Naive thymus-derived CD8-positive, alpha-beta T cell (primary cell): ENCODE results near the gene PCNX3. TPM values are rescaled to one million over a fixed set of nuclear protein-coding genes. Genes with fewer than 3 reads are reported as not detected.

ENCODE experiments used
- ATAC-seq, 2 donors: fragments of 150-1000 bp; cut with Tn5 transposase in 1 of 2; sonication (Bioruptor Pico), chemical (Tn5 transposase) in 1 of 2; 1 replicate in 1 of 2; 2 replicates in 1 of 2; pipeline ENCODE4 v1.10.0; 2021; ENCODE audit warnings: mild to moderate bottlenecking in 2 of 2, moderate library complexity in 2 of 2
- POLR2A ChIA-PET: fragments of 350-600 bp; sonication (Branson Sonifier 250); formaldehyde crosslinking; loops from one replicate; lab custom pipeline; 2021; ENCODE audit warnings: antibody characterized with exemption; lab: Charles Lee
- DNase-seq, 10 donors: peaks; one replicate each; pipeline versions ENCODE4 v3.0.0 to v3.0.0-alpha.2; 2020 to 2022
- H3K27ac Mint-ChIP-seq, 10 donors: one replicate each; pipeline ENCODE4 v1.8.0; 2020 to 2022; ENCODE audit warnings: mild to moderate bottlenecking in 10 of 10, mixed read lengths in 10 of 10, moderate library complexity in 4 of 10, inconsistent platforms in 1 of 10
- H3K27me3 Mint-ChIP-seq, 5 donors: one replicate each; pipeline ENCODE4 v1.8.0; 2021 to 2022; ENCODE audit warnings: mixed read lengths in 5 of 5
- H3K36me3 Mint-ChIP-seq, 3 donors: one replicate each; pipeline ENCODE4 v1.8.0; 2020 to 2022; ENCODE audit warnings: mixed read lengths in 3 of 3, mild to moderate bottlenecking in 2 of 3, inconsistent platforms in 1 of 3
- H3K4me1 Mint-ChIP-seq, 4 donors: one replicate each; pipeline ENCODE4 v1.8.0; 2021 to 2022; ENCODE audit warnings: mixed read lengths in 4 of 4
- H3K4me3 Mint-ChIP-seq, 10 donors: one replicate each; pipeline ENCODE4 v1.8.0; 2020 to 2022; ENCODE audit warnings: mild to moderate bottlenecking in 10 of 10, mixed read lengths in 10 of 10, moderate library complexity in 6 of 10, inconsistent platforms in 1 of 10
- H3K9me3 Mint-ChIP-seq, 9 donors: one replicate each; pipeline ENCODE4 v1.8.0; 2020 to 2022; ENCODE audit warnings: mixed read lengths in 9 of 9, mild to moderate bottlenecking in 3 of 9, inconsistent platforms in 1 of 9, moderate library complexity in 1 of 9
- polyA plus RNA-seq, 3 donors: library from polyadenylated mRNA; unstranded; fragments of 300-500 nt; fragmentation: Illumina TruSeq; gene quantifications; one replicate each; pipeline ENCODE4 v1.2.3, GENCODE V29; 2021
- total RNA-seq, 8 experiments: library from RNA in 2 of 8; stranded (reverse) in 2 of 8; gene quantifications; one replicate each; pipeline ENCODE4 v1.2.3 and lab custom pipeline; 2021 to 2026

PCNX3 gene
- total and polyA plus RNA-seq, 5 experiments from 2014 or later: 0.96 to 64.2 (median 6.5) TPM

DNA sequence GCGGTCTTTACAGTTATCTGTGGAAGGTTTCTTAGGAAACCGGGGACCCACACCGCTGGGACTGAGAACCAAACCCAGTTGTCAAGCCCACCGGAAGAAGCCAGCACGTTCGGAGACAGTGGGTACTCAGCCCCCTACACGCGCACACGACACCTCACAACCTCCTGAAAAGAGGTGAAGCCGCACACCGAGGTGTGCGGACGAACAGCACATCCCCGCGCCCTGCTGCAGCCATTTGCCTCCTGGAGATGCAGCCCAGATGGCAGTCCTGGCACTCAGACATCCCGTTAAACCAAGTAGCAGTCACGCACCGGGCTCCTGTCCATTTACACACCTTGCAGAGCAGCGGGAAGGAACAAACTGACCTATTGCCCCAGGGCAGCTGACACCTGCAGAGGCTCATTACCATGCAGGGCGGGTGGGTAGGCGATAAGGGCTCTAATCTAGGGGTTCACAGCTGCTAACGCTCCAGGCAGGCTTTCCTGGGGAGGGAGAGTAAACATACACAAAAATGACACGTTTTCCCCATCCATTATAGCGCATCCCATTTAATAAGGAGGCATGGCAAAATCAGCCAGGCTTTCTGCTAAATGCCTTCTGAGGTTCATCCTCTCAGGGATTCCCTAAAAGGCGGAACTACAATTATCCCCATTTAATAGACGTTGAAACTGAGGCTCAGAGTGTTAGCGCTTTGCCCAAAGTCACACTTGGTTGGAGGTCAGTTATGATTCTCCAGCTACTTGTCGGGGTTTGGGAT, 40.6 kb upstream of the PCNX3 start:
- peak; percentile 10 for ATAC-seq
- Mint-ChIP-seq H3K27ac (peak overlapping the region; percentile 89 to 99 (median 97)), H3K4me3 (peak overlapping the region; percentile 89 to 99 (median 93)), H3K9me3 (no peaks in the 10 kb centered on the region), H3K27me3 (no peaks in the 10 kb centered on the region), H3K36me3 (peaks cover 0 to 10% (median 0%) of the 10 kb centered on the region in 3 donors), H3K4me1 (peaks cover 32 to 80% (median 64%) of the 10 kb centered on the region in 4 donors)
- POLR2A ChIA-PET: interaction anchor here (0.8 to 9.6 kb wide), 20 partner anchors 9 to 454 kb away, joined by 3 to 260 read pairs (median 6); partner anchors contain the start of genes DPF2, KAT5, MALAT1 and MAP3K11
- DNase-seq: peak in 3 of 10 donors; percentile 48 to 74 (median 68)

GRCh38 chr11:65575568-65576231, 39.9 kb upstream of the PCNX3 start, which contains the start of gene EHBP1L1:
Gene EHBP1L1 (plus strand): TSS chr11:65576053. CDS start chr11:65576303, 250 bp downstream.
- peaks cover 30 to 73% (median 60%) of the 10 kb centered on the region in 4 donors for H3K4me1 Mint-ChIP-seq

DNA sequence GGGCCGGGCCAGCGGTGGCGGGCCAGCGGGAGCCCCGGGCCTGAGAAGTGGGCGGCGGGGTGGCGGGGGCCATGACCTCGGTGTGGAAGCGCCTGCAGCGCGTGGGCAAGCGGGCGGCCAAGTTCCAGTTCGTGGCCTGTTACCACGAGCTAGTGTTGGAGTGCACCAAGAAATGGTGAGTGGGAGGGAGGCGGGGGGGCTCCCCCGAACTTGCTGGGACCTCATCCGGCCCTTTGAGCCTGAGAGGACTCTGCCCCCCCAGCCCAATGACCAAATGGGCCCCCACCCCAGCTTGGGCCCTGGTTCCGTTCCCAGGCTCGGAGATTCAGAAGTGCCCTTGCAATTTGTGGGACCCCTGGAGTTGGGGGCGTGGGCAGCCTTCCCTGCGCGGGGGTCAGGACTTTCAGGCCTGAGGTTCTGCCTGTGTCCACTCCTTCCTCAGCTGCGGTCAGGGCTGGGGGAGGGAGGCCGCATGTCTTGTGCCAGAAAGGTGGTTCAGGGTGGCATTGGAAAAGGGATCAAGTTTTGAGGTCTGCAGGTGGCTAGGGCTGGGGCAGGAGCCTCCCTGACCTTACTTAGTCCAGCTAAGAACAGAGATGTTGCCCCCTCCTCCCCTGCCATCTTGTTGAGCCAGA, 39.2 kb upstream of the PCNX3 start:
- POLR2A ChIA-PET: interaction anchor here (0.7 to 9.6 kb wide), 23 partner anchors 10 to 476 kb away, joined by 3 to 260 read pairs (median 5); partner anchors contain the start of genes DPF2, KAT5, LTBP3 and MALAT1
- no peak for ATAC-seq
- peaks cover 0 to 18% (median 0%) of the 10 kb centered on the region in 3 donors for H3K36me3 Mint-ChIP-seq

More at GRCh38 chr11:65575568-65576231, 39.9 kb upstream of the PCNX3 start, which contains the start of gene EHBP1L1:
- POLR2A ChIA-PET: interaction anchor here (0.5 to 9.6 kb wide), 27 partner anchors 10 to 1598 kb away, joined by 3 to 260 read pairs (median 5); partner anchors contain the start of genes DPF2, KAT5, LTBP3 and MALAT1
- no peaks in the 10 kb centered on the region for H3K27me3 Mint-ChIP-seq
- H3K36me3 Mint-ChIP-seq: peaks cover 0 to 13% (median 0%) of the 10 kb centered on the region in 3 donors
- H3K9me3 Mint-ChIP-seq: no peaks in the 10 kb centered on the region
- peak within 1 kb of the TSS; percentile 89 to 99 (median 93) for H3K4me3 Mint-ChIP-seq
- DNase-seq (peak; percentile 65 to 90 (median 78)), ATAC-seq (peak; percentile 41 to 45)
- H3K27ac Mint-ChIP-seq: peak within 1 kb of the TSS; percentile 89 to 99 (median 97)

GRCh38 chr11:65576867-65577755, 38.5 kb upstream of the PCNX3 start:
- peak in 5 of 10 donors; percentile 18 to 67 (median 29) for DNase-seq
- Mint-ChIP-seq H3K4me1 (peaks cover 25 to 64% (median 46%) of the 10 kb centered on the region in 4 donors), H3K9me3 (no peaks in the 10 kb centered on the region), H3K27me3 (no peaks in the 10 kb centered on the region), H3K4me3 (peak overlapping the region; percentile 81 to 99 (median 86)), H3K36me3 (peaks cover 0 to 21% (median 0%) of the 10 kb centered on the region in 3 donors), H3K27ac (peak overlapping the region; percentile 63 to 93 (median 87))
- POLR2A ChIA-PET: interaction anchor here (0.6 to 9.6 kb wide), 21 partner anchors 11 to 818 kb away, joined by 3 to 260 read pairs (median 7); partner anchors contain the start of genes KAT5, LTBP3, MALAT1 and MAP3K11
- ATAC-seq: no peak

More for the DNA sequence above, 39.2 kb upstream of the PCNX3 start:
- Mint-ChIP-seq H3K27me3 (no peaks in the 10 kb centered on the region), H3K27ac (peak overlapping the region; percentile 59 to 93 (median 84)), H3K4me1 (peaks cover 26 to 67% (median 54%) of the 10 kb centered on the region in 4 donors), H3K9me3 (no peaks in the 10 kb centered on the region), H3K4me3 (peak overlapping the region; percentile 81 to 99 (median 86))
- DNase-seq: no peak

DNA sequence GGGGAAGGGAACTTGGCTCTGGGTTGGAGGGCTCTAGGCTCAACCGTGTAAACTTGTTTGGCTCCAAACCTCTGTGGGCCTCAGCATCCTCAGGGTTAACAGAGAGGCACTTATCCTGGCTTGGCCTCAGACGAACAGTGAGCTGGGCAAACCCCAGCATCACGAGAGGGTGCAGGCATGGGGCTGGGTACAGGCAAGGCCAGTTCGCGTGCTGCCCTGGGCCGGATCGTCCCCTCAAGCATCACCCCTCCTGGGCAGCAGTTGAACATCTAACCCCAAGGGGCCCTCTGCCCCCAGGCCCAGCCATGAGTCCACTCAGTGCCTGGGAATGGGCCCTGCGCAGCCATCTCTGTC, 37.8 kb upstream of the PCNX3 start:
- Mint-ChIP-seq H3K4me1 (peaks cover 28 to 65% (median 44%) of the 10 kb centered on the region in 4 donors), H3K27ac (peak overlapping the region in 9 of 10 donors; percentile 53 to 90 (median 80))
- no peak for DNase-seq

GRCh38 chr11:65578134-65578533, 37.4 kb upstream of the PCNX3 start:
- H3K4me1 Mint-ChIP-seq: peaks cover 30 to 65% (median 42%) of the 10 kb centered on the region in 4 donors
- no peak for ATAC-seq
- no peaks in the 10 kb centered on the region for H3K27me3 Mint-ChIP-seq
- H3K9me3 Mint-ChIP-seq: no peaks in the 10 kb centered on the region
- H3K36me3 Mint-ChIP-seq: peaks cover 0 to 28% (median 1%) of the 10 kb centered on the region in 3 donors
- no peak for DNase-seq
- H3K4me3 Mint-ChIP-seq: peak overlapping the region; percentile 59 to 99 (median 74)
- peak overlapping the region; percentile 53 to 90 (median 80) for H3K27ac Mint-ChIP-seq
- POLR2A ChIA-PET: interaction anchor here (0.6 to 8.5 kb wide), 3 partner anchors 11 to 82 kb away, joined by 5 to 139 read pairs (median 10); no protein-coding TSS in a partner anchor

More for the DNA sequence above, 37.8 kb upstream of the PCNX3 start:
- no peak for ATAC-seq
- POLR2A ChIA-PET: interaction anchor here (0.6 to 9.6 kb wide), 8 partner anchors 11 to 83 kb away, joined by 4 to 260 read pairs (median 12); partner anchors contain the start of genes MAP3K11, PCNX3 and SCYL1
- H3K27me3 Mint-ChIP-seq: no peaks in the 10 kb centered on the region
- H3K4me3 Mint-ChIP-seq: peak overlapping the region; percentile 59 to 99 (median 74)
- H3K36me3 Mint-ChIP-seq: peaks cover 0 to 24% (median 0%) of the 10 kb centered on the region in 3 donors
- no peaks in the 10 kb centered on the region for H3K9me3 Mint-ChIP-seq

DNA sequence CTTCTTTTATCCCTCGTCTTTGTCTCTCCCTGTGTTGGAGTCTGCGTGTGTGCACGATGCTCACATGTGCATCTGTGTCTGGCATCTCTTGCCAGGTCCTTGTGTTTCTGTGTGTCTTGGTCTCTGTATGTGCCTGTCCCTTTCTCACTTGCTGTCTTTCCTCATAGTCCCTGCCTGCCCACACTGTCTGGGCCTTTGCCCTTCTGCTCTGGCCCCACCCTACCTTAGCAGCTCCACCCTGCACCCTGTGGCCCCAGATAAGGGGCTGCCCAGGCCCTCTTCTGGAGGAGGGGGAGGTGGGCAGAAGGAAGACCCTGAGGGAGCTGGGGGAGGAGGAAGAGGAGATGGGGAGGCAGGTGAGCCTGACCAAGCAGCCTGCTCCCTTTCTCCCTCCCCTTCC, 36.9 kb upstream of the PCNX3 start:
- no peaks in the 10 kb centered on the region for H3K9me3 Mint-ChIP-seq
- peak overlapping the region; percentile 53 to 90 (median 80) for H3K27ac Mint-ChIP-seq

GRCh38 chr11:65579291-65579690, 36.3 kb upstream of the PCNX3 start:
- H3K4me3 Mint-ChIP-seq: peak overlapping the region in 3 of 10 donors; percentile 7 to 33 (median 30)
- DNase-seq (no peak), ATAC-seq (no peak)
- peaks cover 0 to 34% (median 3%) of the 10 kb centered on the region in 3 donors for H3K36me3 Mint-ChIP-seq
- H3K4me1 Mint-ChIP-seq: peaks cover 30 to 60% (median 38%) of the 10 kb centered on the region in 4 donors
- POLR2A ChIA-PET: interaction anchor here (0.8 to 8.5 kb wide), 3 partner anchors 10 to 77 kb away, joined by 3 to 139 read pairs (median 4); partner anchors contain the start of gene KCNK7
- no peaks in the 10 kb centered on the region for H3K27me3 Mint-ChIP-seq
- H3K27ac Mint-ChIP-seq: peak overlapping the region in 4 of 10 donors; percentile 8 to 53 (median 32)
- no peaks in the 10 kb centered on the region for H3K9me3 Mint-ChIP-seq

More for the DNA sequence above, 36.9 kb upstream of the PCNX3 start:
- Mint-ChIP-seq H3K4me1 (peaks cover 33 to 64% (median 39%) of the 10 kb centered on the region in 4 donors), H3K36me3 (peaks cover 0 to 31% (median 3%) of the 10 kb centered on the region in 3 donors), H3K4me3 (peak overlapping the region; percentile 59 to 99 (median 72)), H3K27me3 (no peaks in the 10 kb centered on the region)
- ATAC-seq (no peak), DNase-seq (no peak)
- POLR2A ChIA-PET: interaction anchor here (8.5 kb wide), 1 partner anchor 10 kb away, joined by 139 read pairs; no protein-coding TSS in a partner anchor

DNA sequence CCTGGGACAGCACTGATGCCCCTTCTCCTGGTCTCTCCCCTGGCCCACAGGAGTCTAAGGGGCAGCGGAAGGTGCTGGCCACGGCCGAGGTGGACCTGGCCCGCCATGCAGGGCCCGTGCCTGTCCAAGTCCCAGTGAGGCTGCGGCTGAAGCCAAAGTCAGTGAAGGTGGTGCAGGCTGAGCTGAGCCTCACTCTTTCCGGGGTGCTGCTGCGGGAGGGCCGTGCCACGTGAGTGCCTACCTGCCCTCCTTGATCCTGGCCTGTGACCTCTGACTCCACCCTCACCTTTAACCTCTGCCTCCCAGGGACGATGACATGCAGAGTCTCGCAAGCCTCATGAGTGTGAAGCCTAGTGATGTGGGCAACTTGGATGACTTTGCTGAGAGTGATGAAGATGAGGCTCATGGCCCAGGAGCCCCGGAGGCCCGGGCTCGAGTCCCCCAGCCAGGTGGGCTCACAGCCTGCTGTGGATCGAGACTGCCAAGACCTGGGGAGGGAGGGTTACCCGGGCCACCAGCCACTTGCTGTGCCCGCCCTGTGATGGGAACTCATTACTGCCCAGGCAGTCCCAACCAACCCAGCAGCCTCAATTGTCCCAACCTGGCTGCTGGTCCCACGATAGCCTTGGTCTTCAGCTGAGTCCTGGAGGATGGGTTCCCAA, 35.4 kb upstream of the PCNX3 start:
- no peak overlapping the region for H3K4me3 Mint-ChIP-seq
- POLR2A ChIA-PET: interaction anchor here (1.2 kb wide), 1 partner anchor 16 kb away, joined by 4 read pairs; the partner anchor contains the start of gene KCNK7
- peak overlapping the region in 5 of 10 donors; percentile 3 to 69 (median 57) for H3K27ac Mint-ChIP-seq
- no peaks in the 10 kb centered on the region for H3K9me3 Mint-ChIP-seq
- peaks cover 0 to 36% (median 3%) of the 10 kb centered on the region in 3 donors for H3K36me3 Mint-ChIP-seq
- peaks cover 26 to 54% (median 34%) of the 10 kb centered on the region in 4 donors for H3K4me1 Mint-ChIP-seq
- DNase-seq (no peak), ATAC-seq (no peak)
- no peaks in the 10 kb centered on the region for H3K27me3 Mint-ChIP-seq

DNA sequence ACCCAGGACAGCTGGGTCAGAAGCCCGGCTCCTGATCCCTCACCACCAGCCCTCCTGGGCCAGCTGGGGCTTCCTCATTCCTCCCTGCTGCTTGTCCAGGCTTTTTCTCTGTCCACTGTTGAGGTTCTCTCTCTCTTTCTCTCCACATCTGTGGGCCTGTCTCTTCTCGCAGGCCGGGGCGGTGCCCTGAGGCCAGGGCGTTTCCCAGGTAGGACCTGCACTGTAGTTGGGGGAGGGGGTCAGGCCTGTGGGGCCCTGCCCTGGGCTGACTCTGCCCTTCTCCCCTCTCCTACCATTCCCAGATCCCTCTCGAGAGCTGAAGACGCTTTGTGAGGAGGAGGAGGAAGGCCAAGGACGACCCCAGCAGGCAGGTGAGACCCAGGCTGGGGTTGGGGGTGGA, 34.8 kb upstream of the PCNX3 start:
- no peaks in the 10 kb centered on the region for H3K9me3 Mint-ChIP-seq
- H3K4me3 Mint-ChIP-seq: no peak overlapping the region
- H3K4me1 Mint-ChIP-seq: peaks cover 23 to 49% (median 30%) of the 10 kb centered on the region in 4 donors
- no peak for DNase-seq
- POLR2A ChIA-PET: interaction anchor here (1.2 to 1.4 kb wide), 2 partner anchors 32 to 40 kb away, joined by 3 read pairs; no protein-coding TSS in a partner anchor
- H3K36me3 Mint-ChIP-seq: peaks cover 0 to 36% (median 3%) of the 10 kb centered on the region in 3 donors
- no peak for ATAC-seq
- no peaks in the 10 kb centered on the region for H3K27me3 Mint-ChIP-seq
- peak overlapping the region in 4 of 10 donors; percentile 41 to 75 (median 54) for H3K27ac Mint-ChIP-seq
